Measurements from ENCODE around the gene TUBB2A. TPM values are rescaled to one million over a fixed set of nuclear protein-coding genes. Genes with fewer than 3 reads are reported as not detected.

Gene TUBB2A
- total and polyA plus RNA-seq, 10 of the 15 experiments (the other 5 are each of a cell fraction or from before 2014, with no cell fraction given), result 2.2 to 49.5 (median 31.3) TPM

DNA sequence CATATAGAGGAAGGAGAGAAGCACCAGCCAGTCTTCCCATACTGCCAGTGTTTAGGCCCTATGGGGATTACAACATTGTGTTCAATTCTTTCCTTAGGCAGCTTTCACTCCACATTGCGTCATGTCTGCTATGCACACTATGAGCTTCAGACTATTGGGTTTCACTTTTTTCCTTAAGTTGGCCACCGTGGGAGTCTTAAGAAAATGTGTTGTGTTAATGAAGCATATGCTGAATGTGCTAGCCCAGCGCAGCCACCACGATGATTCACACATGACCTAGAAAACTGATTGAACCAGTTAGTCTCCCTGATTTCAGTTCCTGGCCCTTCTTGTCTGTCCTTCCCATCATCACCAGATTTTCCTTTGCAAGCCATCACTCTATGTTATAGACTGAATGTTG lies 48.6 kb upstream of the TUBB2A start:
- H3K36me3 ChIP-seq (ENCODE audit: control insufficient read depth in 2 of 2, insufficient read depth in 2 of 2, low read length in 1 of 2), result no peaks in the 10 kb centered on the region
- no peaks in the 10 kb centered on the region for H3K27me3 ChIP-seq (replicated peaks in 1 of 2; ENCODE audit: control insufficient read depth in 2 of 2, insufficient read depth in 2 of 2, low read length in 1 of 2)
- intact Hi-C loops (cut with micrococcal nuclease; ENCODE audit: unreplicated experiment), result loop anchor here (10.0 kb wide), 1 partner anchor 341 kb away; no protein-coding TSS in a partner anchor
- no peak overlapping the region for H2AFZ ChIP-seq (ENCODE audit: control insufficient read depth, low read depth, low read length)
- H4K20me1 ChIP-seq (ENCODE audit: control insufficient read depth, insufficient read depth), result no peaks in the 10 kb centered on the region
- ChIA-PET RAD21 (ENCODE audit: unreplicated experiment) (no interaction called here), CTCF (no interaction called here), SMC1A (ENCODE audit: uncharacterized antibody, unreplicated experiment) (no interaction called here), POLR2A (interaction anchor here (0.6 kb wide), 1 partner anchor 981 kb away, joined by 3 read pairs; no protein-coding TSS in a partner anchor)
- 55% methylated on average over 4 of the region's 4 CpGs for WGBS (ENCODE audit: insufficient coverage, insufficient replicate concordance, low lambda C conversion rate, missing lambda C conversion rate)
- no peak overlapping the region for H3K27ac ChIP-seq (ENCODE audit: control insufficient read depth, insufficient read depth)
- no peak for FAIRE-seq
- H3K79me2 ChIP-seq (ENCODE audit: control insufficient read depth, insufficient read depth, low read length), result no peaks in the 10 kb centered on the region
- H3K9ac ChIP-seq (ENCODE audit: control insufficient read depth, insufficient read depth, low read length), result no peak overlapping the region
- no peak for TF ChIP-seq ZNF622 (IDR thresholded peaks at IDR 0.05)
- TF ChIP-seq, protein P1, sequence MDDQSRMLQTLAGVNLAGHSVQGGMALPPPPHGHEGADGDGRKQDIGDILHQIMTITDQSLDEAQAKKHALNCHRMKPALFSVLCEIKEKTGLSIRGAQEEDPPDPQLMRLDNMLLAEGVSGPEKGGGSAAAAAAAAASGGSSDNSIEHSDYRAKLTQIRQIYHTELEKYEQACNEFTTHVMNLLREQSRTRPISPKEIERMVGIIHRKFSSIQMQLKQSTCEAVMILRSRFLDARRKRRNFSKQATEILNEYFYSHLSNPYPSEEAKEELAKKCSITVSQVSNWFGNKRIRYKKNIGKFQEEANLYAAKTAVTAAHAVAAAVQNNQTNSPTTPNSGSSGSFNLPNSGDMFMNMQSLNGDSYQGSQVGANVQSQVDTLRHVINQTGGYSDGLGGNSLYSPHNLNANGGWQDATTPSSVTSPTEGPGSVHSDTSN (IDR thresholded peaks at IDR 0.05; ENCODE audit: insufficient replicate concordance, low read depth, low read length), result no peak
- TF ChIP-seq, protein P2, sequence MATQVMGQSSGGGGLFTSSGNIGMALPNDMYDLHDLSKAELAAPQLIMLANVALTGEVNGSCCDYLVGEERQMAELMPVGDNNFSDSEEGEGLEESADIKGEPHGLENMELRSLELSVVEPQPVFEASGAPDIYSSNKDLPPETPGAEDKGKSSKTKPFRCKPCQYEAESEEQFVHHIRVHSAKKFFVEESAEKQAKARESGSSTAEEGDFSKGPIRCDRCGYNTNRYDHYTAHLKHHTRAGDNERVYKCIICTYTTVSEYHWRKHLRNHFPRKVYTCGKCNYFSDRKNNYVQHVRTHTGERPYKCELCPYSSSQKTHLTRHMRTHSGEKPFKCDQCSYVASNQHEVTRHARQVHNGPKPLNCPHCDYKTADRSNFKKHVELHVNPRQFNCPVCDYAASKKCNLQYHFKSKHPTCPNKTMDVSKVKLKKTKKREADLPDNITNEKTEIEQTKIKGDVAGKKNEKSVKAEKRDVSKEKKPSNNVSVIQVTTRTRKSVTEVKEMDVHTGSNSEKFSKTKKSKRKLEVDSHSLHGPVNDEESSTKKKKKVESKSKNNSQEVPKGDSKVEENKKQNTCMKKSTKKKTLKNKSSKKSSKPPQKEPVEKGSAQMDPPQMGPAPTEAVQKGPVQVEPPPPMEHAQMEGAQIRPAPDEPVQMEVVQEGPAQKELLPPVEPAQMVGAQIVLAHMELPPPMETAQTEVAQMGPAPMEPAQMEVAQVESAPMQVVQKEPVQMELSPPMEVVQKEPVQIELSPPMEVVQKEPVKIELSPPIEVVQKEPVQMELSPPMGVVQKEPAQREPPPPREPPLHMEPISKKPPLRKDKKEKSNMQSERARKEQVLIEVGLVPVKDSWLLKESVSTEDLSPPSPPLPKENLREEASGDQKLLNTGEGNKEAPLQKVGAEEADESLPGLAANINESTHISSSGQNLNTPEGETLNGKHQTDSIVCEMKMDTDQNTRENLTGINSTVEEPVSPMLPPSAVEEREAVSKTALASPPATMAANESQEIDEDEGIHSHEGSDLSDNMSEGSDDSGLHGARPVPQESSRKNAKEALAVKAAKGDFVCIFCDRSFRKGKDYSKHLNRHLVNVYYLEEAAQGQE (IDR thresholded peaks at IDR 0.05; ENCODE audit: low read depth, low read length), result no peak
- TF ChIP-seq PAX8 (IDR thresholded peaks at IDR 0.05), result no peak
- no peak for TF ChIP-seq CHD2 (IDR thresholded peaks at IDR 0.05; ENCODE audit: borderline replicate concordance, low read depth, low read length)
- no peak for TF ChIP-seq SREBF1 (IDR thresholded peaks at IDR 0.05; ENCODE audit: low read length)
- TF ChIP-seq, protein P3, sequence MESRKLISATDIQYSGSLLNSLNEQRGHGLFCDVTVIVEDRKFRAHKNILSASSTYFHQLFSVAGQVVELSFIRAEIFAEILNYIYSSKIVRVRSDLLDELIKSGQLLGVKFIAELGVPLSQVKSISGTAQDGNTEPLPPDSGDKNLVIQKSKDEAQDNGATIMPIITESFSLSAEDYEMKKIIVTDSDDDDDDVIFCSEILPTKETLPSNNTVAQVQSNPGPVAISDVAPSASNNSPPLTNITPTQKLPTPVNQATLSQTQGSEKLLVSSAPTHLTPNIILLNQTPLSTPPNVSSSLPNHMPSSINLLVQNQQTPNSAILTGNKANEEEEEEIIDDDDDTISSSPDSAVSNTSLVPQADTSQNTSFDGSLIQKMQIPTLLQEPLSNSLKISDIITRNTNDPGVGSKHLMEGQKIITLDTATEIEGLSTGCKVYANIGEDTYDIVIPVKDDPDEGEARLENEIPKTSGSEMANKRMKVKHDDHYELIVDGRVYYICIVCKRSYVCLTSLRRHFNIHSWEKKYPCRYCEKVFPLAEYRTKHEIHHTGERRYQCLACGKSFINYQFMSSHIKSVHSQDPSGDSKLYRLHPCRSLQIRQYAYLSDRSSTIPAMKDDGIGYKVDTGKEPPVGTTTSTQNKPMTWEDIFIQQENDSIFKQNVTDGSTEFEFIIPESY (IDR thresholded peaks at IDR 0.05), result no peak
- TF ChIP-seq HDGF (IDR thresholded peaks at IDR 0.05), result no peak
- no peak for TF ChIP-seq BACH1 (IDR thresholded peaks at IDR 0.05; ENCODE audit: borderline replicate concordance)
- TF ChIP-seq ASH2L (IDR thresholded peaks at IDR 0.05; ENCODE audit: borderline replicate concordance, low read depth), result no peak
- TF ChIP-seq POLR2A (IDR thresholded peaks at IDR 0.05; ENCODE audit: low read depth, low read length), result no peak
- no peak for TF ChIP-seq RCOR1 (conservative IDR thresholded peaks at IDR 0.05; ENCODE audit: low read depth, low read length)
- TF ChIP-seq CBX3 (IDR thresholded peaks at IDR 0.05; ENCODE audit: borderline replicate concordance, low read depth), result no peak
- TF ChIP-seq, protein P4, sequence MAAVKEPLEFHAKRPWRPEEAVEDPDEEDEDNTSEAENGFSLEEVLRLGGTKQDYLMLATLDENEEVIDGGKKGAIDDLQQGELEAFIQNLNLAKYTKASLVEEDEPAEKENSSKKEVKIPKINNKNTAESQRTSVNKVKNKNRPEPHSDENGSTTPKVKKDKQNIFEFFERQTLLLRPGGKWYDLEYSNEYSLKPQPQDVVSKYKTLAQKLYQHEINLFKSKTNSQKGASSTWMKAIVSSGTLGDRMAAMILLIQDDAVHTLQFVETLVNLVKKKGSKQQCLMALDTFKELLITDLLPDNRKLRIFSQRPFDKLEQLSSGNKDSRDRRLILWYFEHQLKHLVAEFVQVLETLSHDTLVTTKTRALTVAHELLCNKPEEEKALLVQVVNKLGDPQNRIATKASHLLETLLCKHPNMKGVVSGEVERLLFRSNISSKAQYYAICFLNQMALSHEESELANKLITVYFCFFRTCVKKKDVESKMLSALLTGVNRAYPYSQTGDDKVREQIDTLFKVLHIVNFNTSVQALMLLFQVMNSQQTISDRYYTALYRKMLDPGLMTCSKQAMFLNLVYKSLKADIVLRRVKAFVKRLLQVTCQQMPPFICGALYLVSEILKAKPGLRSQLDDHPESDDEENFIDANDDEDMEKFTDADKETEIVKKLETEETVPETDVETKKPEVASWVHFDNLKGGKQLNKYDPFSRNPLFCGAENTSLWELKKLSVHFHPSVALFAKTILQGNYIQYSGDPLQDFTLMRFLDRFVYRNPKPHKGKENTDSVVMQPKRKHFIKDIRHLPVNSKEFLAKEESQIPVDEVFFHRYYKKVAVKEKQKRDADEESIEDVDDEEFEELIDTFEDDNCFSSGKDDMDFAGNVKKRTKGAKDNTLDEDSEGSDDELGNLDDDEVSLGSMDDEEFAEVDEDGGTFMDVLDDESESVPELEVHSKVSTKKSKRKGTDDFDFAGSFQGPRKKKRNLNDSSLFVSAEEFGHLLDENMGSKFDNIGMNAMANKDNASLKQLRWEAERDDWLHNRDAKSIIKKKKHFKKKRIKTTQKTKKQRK (IDR thresholded peaks at IDR 0.05; ENCODE audit: low read depth, low read length), result no peak
- BruUV-seq (replicated peaks), result no TSS peak
- no peak overlapping the region for H3K4me2 ChIP-seq (ENCODE audit: control insufficient read depth, insufficient read depth)
- peaks cover 4% of the 10 kb centered on the region; the same call in 2 of the 3 replicates for H3K9me3 ChIP-seq (replicated peaks; ENCODE audit: control insufficient read depth, insufficient read depth, low read length)
- ATAC-seq, result no peak
- DNase-seq (ENCODE audit: low read depth, low spot score), result no peak
- H3K4me1 ChIP-seq (ENCODE audit: control insufficient read depth, insufficient read depth, low read length), result peaks cover 54% of the 10 kb centered on the region
- H3K4me3 ChIP-seq, result no peak overlapping the region
- in situ Hi-C loops (cut with MboI), result no loop called here

Data from GM12878 (cell line).